Measurements from ENCODE around the gene SAP130.

GRCh38 chr2:128069769-128070168, 41.9 kb upstream of the SAP130 start:
- TF ChIP-seq, protein P1, sequence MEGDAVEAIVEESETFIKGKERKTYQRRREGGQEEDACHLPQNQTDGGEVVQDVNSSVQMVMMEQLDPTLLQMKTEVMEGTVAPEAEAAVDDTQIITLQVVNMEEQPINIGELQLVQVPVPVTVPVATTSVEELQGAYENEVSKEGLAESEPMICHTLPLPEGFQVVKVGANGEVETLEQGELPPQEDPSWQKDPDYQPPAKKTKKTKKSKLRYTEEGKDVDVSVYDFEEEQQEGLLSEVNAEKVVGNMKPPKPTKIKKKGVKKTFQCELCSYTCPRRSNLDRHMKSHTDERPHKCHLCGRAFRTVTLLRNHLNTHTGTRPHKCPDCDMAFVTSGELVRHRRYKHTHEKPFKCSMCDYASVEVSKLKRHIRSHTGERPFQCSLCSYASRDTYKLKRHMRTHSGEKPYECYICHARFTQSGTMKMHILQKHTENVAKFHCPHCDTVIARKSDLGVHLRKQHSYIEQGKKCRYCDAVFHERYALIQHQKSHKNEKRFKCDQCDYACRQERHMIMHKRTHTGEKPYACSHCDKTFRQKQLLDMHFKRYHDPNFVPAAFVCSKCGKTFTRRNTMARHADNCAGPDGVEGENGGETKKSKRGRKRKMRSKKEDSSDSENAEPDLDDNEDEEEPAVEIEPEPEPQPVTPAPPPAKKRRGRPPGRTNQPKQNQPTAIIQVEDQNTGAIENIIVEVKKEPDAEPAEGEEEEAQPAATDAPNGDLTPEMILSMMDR (IDR thresholded peaks at IDR 0.05) = no peak
- no peak for TF ChIP-seq EP300 (IDR thresholded peaks at IDR 0.05)
